ENCODE measurements around the gene PHB1.

Gene PHB1

GRCh38 chr17:49414271-49414621 is 436 bp downstream of the PHB1 start:
- H3K4me3 ChIP-seq (ENCODE audit: low read depth, low read length) = peak overlapping the region; percentile 100
- ChIA-PET CTCF (interaction anchor here (0.6 to 12.1 kb wide), 13 partner anchors 16 to 316 kb away, joined by 3 to 210 read pairs (median 3); no protein-coding TSS in a partner anchor), POLR2A (interaction anchor here (0.9 kb wide), 1 partner anchor 17 kb away, joined by 3 read pairs; no protein-coding TSS in a partner anchor)
- no peak for DNase-seq (ENCODE audit: low read depth, low spot score)
- TF ChIP-seq CTCF (IDR thresholded peaks at IDR 0.05; ENCODE audit: insufficient read depth, low read length, missing control alignments) = no peak

- POLR2A ChIA-PET = no interaction called here
- DNase-seq (ENCODE audit: low read depth, low spot score) = no peak
Observed at GRCh38 chr17:49409066-49409465, 5.6 kb downstream of the PHB1 start.

GRCh38 chr17:49407981-49408501 is 6.6 kb downstream of the PHB1 start:
- DNase-seq (ENCODE audit: low read depth, low spot score) = no peak
- ChIA-PET CTCF (interaction anchor here (0.6 to 12.1 kb wide), 18 partner anchors 10 to 590 kb away, joined by 3 to 210 read pairs (median 4); no protein-coding TSS in a partner anchor), POLR2A (no interaction called here)
- peak; percentile 89 for TF ChIP-seq CTCF (IDR thresholded peaks at IDR 0.05; ENCODE audit: insufficient read depth, low read length, missing control alignments)
- H3K4me3 ChIP-seq (ENCODE audit: low read depth, low read length) = no peak overlapping the region

More at GRCh38 chr17:49409066-49409465, 5.6 kb downstream of the PHB1 start:
- TF ChIP-seq CTCF (IDR thresholded peaks at IDR 0.05; ENCODE audit: insufficient read depth, low read length, missing control alignments) = no peak
- CTCF ChIA-PET = interaction anchor here (0.9 to 12.1 kb wide), 9 partner anchors 11 to 588 kb away, joined by 4 to 210 read pairs (median 5); no protein-coding TSS in a partner anchor
- no peak overlapping the region for H3K4me3 ChIP-seq (ENCODE audit: low read depth, low read length)

- CTCF ChIA-PET = interaction anchor here (1.1 to 12.1 kb wide), 10 partner anchors 9 to 591 kb away, joined by 3 to 210 read pairs (median 4); no protein-coding TSS in a partner anchor
- POLR2A ChIA-PET = interaction anchor here (0.6 kb wide), 2 partner anchors 67 kb away, joined by 3 read pairs; no protein-coding TSS in a partner anchor
- DNase-seq (ENCODE audit: low read depth, low spot score) = no peak
- TF ChIP-seq CTCF (IDR thresholded peaks at IDR 0.05; ENCODE audit: insufficient read depth, low read length, missing control alignments) = no peak
- H3K4me3 ChIP-seq (ENCODE audit: low read depth, low read length) = no peak overlapping the region
Observed at GRCh38 chr17:49407086-49407485, 7.6 kb downstream of the PHB1 start.

GRCh38 chr17:49406421-49407061 is 8.1 kb downstream of the PHB1 start:
- TF ChIP-seq CTCF (IDR thresholded peaks at IDR 0.05; ENCODE audit: insufficient read depth, low read length, missing control alignments) = no peak
- ChIA-PET POLR2A (no interaction called here), CTCF (interaction anchor here (1.1 to 12.1 kb wide), 4 partner anchors 9 to 161 kb away, joined by 3 to 210 read pairs (median 28); no protein-coding TSS in a partner anchor)
- no peak overlapping the region for H3K4me3 ChIP-seq (ENCODE audit: low read depth, low read length)
- DNase-seq (ENCODE audit: low read depth, low spot score) = no peak

GRCh38 chr17:49404906-49405305 is 9.8 kb downstream of the PHB1 start:
- no peak for TF ChIP-seq CTCF (IDR thresholded peaks at IDR 0.05; ENCODE audit: insufficient read depth, low read length, missing control alignments)
- ChIA-PET CTCF (interaction anchor here (1.0 to 6.0 kb wide), 3 partner anchors 7 to 90 kb away, joined by 3 to 54 read pairs (median 3); no protein-coding TSS in a partner anchor), POLR2A (no interaction called here)
- no peak overlapping the region for H3K4me3 ChIP-seq (ENCODE audit: low read depth, low read length)
- DNase-seq (ENCODE audit: low read depth, low spot score) = no peak
